Stimulated activated CD8-positive, alpha-beta memory T cell treated with anti-CD3 and anti-CD28 coated beads, Interleukin-7, amount 100 ng/mL, for 4 hours (primary cell): ENCODE data around the gene EPHA1.

ENCODE experiments used
- DNase-seq, 2 donors: peaks; one replicate each; pipeline ENCODE4 v3.0.0-alpha.2; 2020; ENCODE audit warnings: low read depth in 2 of 2

The EPHA1 gene

DNA sequence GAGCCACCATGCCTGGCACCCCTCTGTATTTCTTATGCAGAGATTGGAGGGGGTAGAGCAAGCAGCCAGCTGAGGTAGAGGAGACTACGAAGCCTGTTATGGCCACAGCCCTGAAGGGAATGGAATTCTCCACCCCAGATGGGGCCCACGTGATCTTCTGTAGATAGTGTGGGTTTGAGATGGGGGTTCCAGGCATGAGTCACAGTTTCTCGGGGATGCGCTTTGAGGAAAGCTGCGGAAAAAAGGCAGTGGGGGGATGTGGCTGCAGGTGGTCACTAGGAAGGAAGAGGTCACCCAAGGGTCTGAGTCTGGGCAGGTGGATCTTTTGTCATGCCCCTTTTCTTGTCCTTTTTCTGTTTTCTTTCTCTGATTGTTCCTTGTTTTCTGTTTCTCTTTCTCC lies 57.6 kb downstream of the EPHA1 start:
- no peak for DNase-seq

DNA sequence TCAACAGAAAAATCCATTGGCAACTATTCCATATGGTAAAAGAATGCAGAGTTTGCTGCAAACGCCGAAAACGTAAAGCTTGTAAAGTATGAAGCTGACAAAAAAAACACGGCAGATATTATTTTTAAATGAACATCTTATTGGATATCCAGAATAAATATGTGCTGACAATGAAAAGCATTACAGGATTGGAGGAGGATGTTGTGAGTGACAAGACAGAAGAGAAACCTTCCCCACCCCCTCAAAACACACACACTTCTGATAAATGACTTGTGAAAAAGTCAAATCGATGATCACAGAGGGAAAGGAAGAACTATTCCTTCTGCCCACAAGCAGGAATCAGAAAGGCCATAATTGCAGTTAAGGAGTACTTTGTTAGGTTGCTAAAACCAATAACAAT lies 60.7 kb downstream of the EPHA1 start:
- DNase-seq, result no peak

DNA sequence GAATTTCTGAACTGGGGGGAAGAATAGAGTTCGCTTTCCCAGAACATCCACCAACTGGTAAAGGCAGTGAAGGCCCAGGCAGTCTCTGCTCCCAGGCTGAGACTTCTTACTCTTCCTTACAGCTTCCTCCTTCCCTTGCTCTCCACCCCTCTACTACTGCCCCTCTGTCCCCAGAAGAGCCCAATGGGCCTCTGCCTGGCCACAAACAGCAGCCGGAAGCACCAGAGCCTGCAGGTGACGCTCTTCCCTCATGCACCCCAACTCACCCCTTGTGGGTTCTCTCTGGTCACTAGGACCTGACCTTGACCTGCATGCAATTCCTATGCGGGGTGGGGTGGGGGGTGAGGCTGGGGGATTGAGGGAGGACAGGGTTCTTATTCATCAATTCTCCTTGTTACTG lies 62.6 kb downstream of the EPHA1 start:
- no peak for DNase-seq

DNA sequence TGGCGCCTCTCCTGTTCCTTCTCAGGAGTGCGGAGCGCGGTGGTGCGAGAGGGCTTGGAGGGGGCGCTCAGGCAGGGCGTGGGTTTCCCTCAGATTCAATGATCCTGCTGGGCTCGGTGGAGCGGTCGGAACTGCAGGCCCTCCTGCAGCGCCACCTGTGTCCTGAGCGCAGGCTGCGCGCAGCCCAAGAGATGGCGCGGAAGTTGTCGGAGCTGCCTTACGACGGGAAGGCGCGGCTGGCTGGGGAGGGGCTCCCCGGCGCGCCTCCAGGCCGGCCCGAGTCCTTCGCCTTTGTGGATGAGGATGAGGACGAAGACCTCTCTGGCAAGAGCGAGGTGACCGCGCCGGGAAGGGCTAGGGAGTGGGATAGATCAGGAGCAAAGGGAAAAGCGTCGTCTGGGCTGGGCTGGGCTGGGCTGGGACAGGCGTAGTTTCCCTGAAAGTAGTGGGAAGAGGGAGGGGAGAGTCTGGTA lies 63.2 kb downstream of the EPHA1 start:
- peak; percentile 33 to 47 for DNase-seq

DNA sequence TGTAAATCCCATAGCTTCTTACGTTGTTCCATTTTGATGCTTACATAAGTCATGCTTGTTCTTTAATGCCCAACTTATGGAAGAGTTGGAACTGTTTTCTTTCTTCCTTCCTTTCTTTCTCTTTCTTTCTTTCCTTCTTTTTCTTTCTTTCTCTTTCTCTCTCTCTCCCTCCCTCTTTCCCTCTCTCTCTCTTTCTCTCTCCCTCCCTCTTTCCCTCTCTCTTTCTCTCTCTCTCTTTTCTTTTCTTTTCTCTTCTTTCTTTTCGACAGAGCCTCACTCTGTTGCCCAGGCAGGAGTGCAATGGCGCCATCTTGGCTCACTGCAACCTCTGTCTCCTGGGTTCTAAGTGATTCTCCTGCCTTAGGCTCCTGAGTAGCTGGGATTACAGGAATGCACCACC lies 65.1 kb downstream of the EPHA1 start:
- DNase-seq, result no peak

DNA sequence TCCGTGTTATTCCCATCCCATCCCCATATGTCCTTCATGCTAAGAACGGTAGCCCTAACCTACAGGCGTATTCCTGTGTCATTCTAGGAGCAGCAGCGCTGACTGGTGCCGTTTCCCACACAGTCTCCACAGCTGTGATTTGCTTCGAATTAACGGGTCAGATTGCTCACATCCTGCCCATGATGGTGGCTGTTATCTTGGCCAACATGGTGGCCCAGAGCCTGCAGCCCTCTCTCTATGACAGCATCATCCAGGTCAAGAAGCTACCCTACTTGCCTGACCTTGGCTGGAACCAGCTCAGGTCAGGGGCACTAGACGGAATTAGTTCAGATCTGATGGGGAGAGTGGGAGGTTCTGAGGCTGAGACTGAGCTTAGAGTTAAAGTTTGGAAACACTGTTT lies 66.8 kb downstream of the EPHA1 start:
- DNase-seq, result no peak
